ENCODE results near the gene TSPAN13.

The TSPAN13 gene

GRCh38 chr7:16778476-16778875 is 24.9 kb downstream of the TSPAN13 start:
- DNase-seq: no peak

- DNase-seq: no peak
Measured at GRCh38 chr7:16779051-16779450, 25.5 kb downstream of the TSPAN13 start.

- DNase-seq: no peak
Measured at GRCh38 chr7:16780596-16780995, 27.0 kb downstream of the TSPAN13 start.

- DNase-seq: peak; percentile 40
Measured at GRCh38 chr7:16785321-16785720, 31.8 kb downstream of the TSPAN13 start.

- no peak for DNase-seq
Measured at GRCh38 chr7:16785846-16786245, 32.3 kb downstream of the TSPAN13 start.

- no peak for DNase-seq
Measured at GRCh38 chr7:16786257-16786656, 32.7 kb downstream of the TSPAN13 start.

- DNase-seq: no peak
Measured at GRCh38 chr7:16787127-16787526, 33.6 kb downstream of the TSPAN13 start.

- no peak for DNase-seq
Measured at GRCh38 chr7:16791071-16791470, 37.5 kb downstream of the TSPAN13 start.

- DNase-seq: no peak
Measured at GRCh38 chr7:16791905-16792698, 38.5 kb downstream of the TSPAN13 start.

- DNase-seq: peak; percentile 8
Measured at GRCh38 chr7:16794986-16795385, 41.4 kb downstream of the TSPAN13 start.

- peak; percentile 91 for DNase-seq
Measured at GRCh38 chr7:16795624-16796023, 42.1 kb downstream of the TSPAN13 start.

- DNase-seq: peak; percentile 45
Measured at GRCh38 chr7:16801111-16801542, 47.6 kb downstream of the TSPAN13 start.

GRCh38 chr7:16801579-16801978 is 48.0 kb downstream of the TSPAN13 start:
- DNase-seq: no peak

GRCh38 chr7:16803125-16803524 is 49.6 kb downstream of the TSPAN13 start:
- DNase-seq: no peak

GRCh38 chr7:16803881-16804673 is 50.5 kb downstream of the TSPAN13 start:
- DNase-seq: no peak

- DNase-seq: peak; percentile 67
Measured at GRCh38 chr7:16804674-16805439, 51.3 kb downstream of the TSPAN13 start, which contains the start of gene AGR2. TSS of gene AGR2 (minus strand) at chr7:16804999. CDS start at chr7:16801796, 3,203 bp downstream.

- DNase-seq: no peak
Measured at GRCh38 chr7:16805441-16805840, 51.9 kb downstream of the TSPAN13 start.

GRCh38 chr7:16810112-16810511 is 56.6 kb downstream of the TSPAN13 start:
- no peak for DNase-seq

- no peak for DNase-seq
Measured at GRCh38 chr7:16810573-16810972, 57.0 kb downstream of the TSPAN13 start.

- DNase-seq: no peak
Measured at GRCh38 chr7:16811551-16811950, 58.0 kb downstream of the TSPAN13 start.

GRCh38 chr7:16812542-16813231 is 59.1 kb downstream of the TSPAN13 start:
- no peak for DNase-seq

GRCh38 chr7:16813232-16813616 is 59.7 kb downstream of the TSPAN13 start:
- DNase-seq: no peak

- DNase-seq: no peak
Measured at GRCh38 chr7:16815001-16815400, 61.4 kb downstream of the TSPAN13 start.

Data from SHP77 treated with DMSO at 0.1 percent for 48 hours (cell line).